Measurements from ENCODE around the gene FMN1. TPM values are rescaled to one million over a fixed set of nuclear protein-coding genes. Genes with fewer than 3 reads are reported as not detected.

The FMN1 gene
- total and polyA plus RNA-seq, 2 of the 13 experiments (the other 11 are each of a cell fraction or from before 2014, with no cell fraction given), result 0.20 to 0.60 TPM

DNA sequence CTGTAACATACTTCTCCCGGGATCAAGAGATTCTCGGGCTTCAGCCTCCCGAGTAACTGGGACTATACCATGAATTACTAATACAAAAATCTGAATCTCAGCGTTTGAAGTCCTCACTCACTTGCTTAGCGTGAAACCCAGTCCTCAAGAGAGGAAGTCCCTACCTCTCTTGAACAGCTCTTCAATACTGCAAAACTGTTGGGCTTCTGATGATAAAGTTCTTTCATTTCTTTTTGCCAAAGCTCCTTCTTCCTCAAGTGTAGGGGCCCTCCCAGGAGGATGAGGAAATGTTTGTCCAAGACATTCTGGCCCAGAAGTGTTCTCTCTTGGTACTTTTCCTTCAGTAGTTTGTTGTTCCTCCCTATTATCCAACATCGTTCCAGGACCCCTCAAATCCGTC is 48.5 kb downstream of the FMN1 start:
- Histone ChIP-seq H3K27me3 (ENCODE audit: control insufficient read depth in 1 of 2, insufficient read depth in 2 of 2, low read length in 2 of 2) (no peaks in the 10 kb centered on the region), H3K4me1 (ENCODE audit: insufficient read depth, low read length) (peaks cover 10% of the 10 kb centered on the region; the same call in 1 of the 2 replicates), H3K79me2 (ENCODE audit: insufficient read depth, low read length) (no peaks in the 10 kb centered on the region), H3K9ac (ENCODE audit: insufficient read depth, low read depth, low read length) (no peak overlapping the region), H3K4me3 (replicated peaks in 1 of 3; ENCODE audit: insufficient read depth in 1 of 3, low read depth in 2 of 3, low read length in 3 of 3) (no peak overlapping the region), H3K36me3 (replicated peaks in 1 of 2; ENCODE audit: control insufficient read depth in 1 of 2, insufficient read depth in 2 of 2, low read length in 2 of 2) (no peaks in the 10 kb centered on the region), H3K27ac (ENCODE audit: extremely low read length, insufficient read depth, low read length) (no peak overlapping the region), H2AFZ (ENCODE audit: low read length) (no peak overlapping the region), H4K20me1 (ENCODE audit: insufficient read depth, low read length) (no peaks in the 10 kb centered on the region), H3K9me3 (ENCODE audit: low read length) (peaks cover 13% of the 10 kb centered on the region), H3K4me2 (ENCODE audit: low read depth, low read length) (no peak overlapping the region)
- WGBS (ENCODE audit: low lambda C conversion rate), result 91% methylated on average over 7 of the region's 7 CpGs
- CTCF ChIA-PET (ENCODE audit: low intra/inter-chr PET ratio, low total read pairs), result no interaction called here
- ATAC-seq, result no peak
- TF ChIP-seq SRF (IDR thresholded peaks at IDR 0.05; ENCODE audit: low read depth, low read length) (no peak), ZSCAN20 (CRISPR knock-in tag; IDR thresholded peaks at IDR 0.05; ENCODE audit: borderline replicate concordance) (no peak), ZNF749 (CRISPR knock-in tag; IDR thresholded peaks at IDR 0.05; ENCODE audit: borderline replicate concordance) (no peak), ZNF230 (CRISPR knock-in tag; IDR thresholded peaks at IDR 0.05) (no peak), ZNF674 (CRISPR knock-in tag; IDR thresholded peaks at IDR 0.05; ENCODE audit: low read depth) (no peak), TGIF2 (CRISPR knock-in tag; IDR thresholded peaks at IDR 0.05) (no peak), ZNF570 (CRISPR knock-in tag; IDR thresholded peaks at IDR 0.05; ENCODE audit: borderline replicate concordance) (no peak)
- in situ Hi-C loops (cut with HindIII; ENCODE audit: extremely low pct_ligation_motif_present, low pct_unique_long_range_greater_than_20kb), result no loop called here
- POLR2A ChIA-PET, result no interaction called here
- no peak for DNase-seq (ENCODE audit: low spot score)
- FAIRE-seq, result no peak
- intact Hi-C loops (cut with micrococcal nuclease; ENCODE audit: unreplicated experiment), result no loop called here
- BruUV-seq (replicated peaks), result no TSS peak

DNA sequence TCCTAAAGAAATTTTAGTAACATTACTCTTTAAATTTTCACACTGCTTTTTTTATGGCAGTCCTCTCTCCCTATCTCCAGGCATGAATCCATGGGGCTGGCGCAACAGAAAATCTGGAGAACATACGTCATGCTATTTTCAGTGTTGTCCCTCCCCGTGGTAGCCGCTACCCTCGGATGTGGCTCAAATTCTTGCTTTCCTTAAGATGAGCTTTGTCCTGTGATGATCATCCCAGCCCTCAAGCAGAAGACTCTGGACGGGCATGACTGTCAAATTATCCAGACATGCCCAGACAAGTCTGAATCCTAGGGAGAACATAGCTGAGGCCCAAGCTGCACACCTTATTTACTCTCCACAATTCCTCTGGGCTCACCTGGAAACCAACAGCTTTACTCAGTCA is 49.1 kb downstream of the FMN1 start:
- ChIA-PET CTCF (ENCODE audit: low intra/inter-chr PET ratio, low total read pairs) (no interaction called here), POLR2A (no interaction called here)
- ATAC-seq (no peak), FAIRE-seq (no peak), DNase-seq (ENCODE audit: low spot score) (no peak)
- Histone ChIP-seq H3K4me3 (replicated peaks in 1 of 3; ENCODE audit: insufficient read depth in 1 of 3, low read depth in 2 of 3, low read length in 3 of 3) (no peak overlapping the region), H4K20me1 (ENCODE audit: insufficient read depth, low read length) (no peaks in the 10 kb centered on the region), H3K9me3 (ENCODE audit: low read length) (peaks cover 13% of the 10 kb centered on the region), H3K4me2 (ENCODE audit: low read depth, low read length) (no peak overlapping the region), H3K27me3 (ENCODE audit: control insufficient read depth in 1 of 2, insufficient read depth in 2 of 2, low read length in 2 of 2) (no peaks in the 10 kb centered on the region), H3K27ac (ENCODE audit: extremely low read length, insufficient read depth, low read length) (no peak overlapping the region), H3K4me1 (ENCODE audit: insufficient read depth, low read length) (peaks cover 10% of the 10 kb centered on the region; the same call in 1 of the 2 replicates), H2AFZ (ENCODE audit: low read length) (peak overlapping the region; percentile 34), H3K9ac (ENCODE audit: insufficient read depth, low read depth, low read length) (no peak overlapping the region), H3K36me3 (replicated peaks in 1 of 2; ENCODE audit: control insufficient read depth in 1 of 2, insufficient read depth in 2 of 2, low read length in 2 of 2) (no peaks in the 10 kb centered on the region), H3K79me2 (ENCODE audit: insufficient read depth, low read length) (no peaks in the 10 kb centered on the region)
- in situ Hi-C loops (cut with HindIII; ENCODE audit: extremely low pct_ligation_motif_present, low pct_unique_long_range_greater_than_20kb) (no loop called here), intact Hi-C loops (cut with micrococcal nuclease; ENCODE audit: unreplicated experiment) (no loop called here)
- TF ChIP-seq, protein P1, sequence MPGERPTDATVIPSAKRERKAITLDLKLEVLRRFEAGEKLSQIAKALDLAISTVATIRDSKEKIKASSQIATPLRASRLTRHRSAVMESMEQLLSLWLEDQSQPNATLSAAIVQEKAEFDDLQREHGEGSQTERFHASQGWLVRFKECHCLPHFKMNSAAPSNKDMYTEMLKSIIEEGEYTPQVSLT (CRISPR knock-in tag; IDR thresholded peaks at IDR 0.05; ENCODE audit: borderline replicate concordance, low read depth), result no peak
- peak; percentile 95 for TF ChIP-seq TP53 (CRISPR knock-in tag; conservative IDR thresholded peaks at IDR 0.05)
- WGBS (ENCODE audit: low lambda C conversion rate), result 85% methylated on average over 6 of the region's 6 CpGs
- no TSS peak for BruUV-seq (replicated peaks)

Data from HepG2 (cell line).